Adrenal gland (tissue), 5 donors: ENCODE measurements around the gene RAD52.
A peak's percentile ranks its signal among the peaks of the same experiment; 100 is the strongest.

Source experiments
- CTCF ChIP-seq, 6 experiments: fragments of 450-650 bp in 4 of 6; fragments of 200-600 bp in 2 of 6; sonication (generic) in 1 of 6; IDR thresholded peaks; 1 replicate in 5 of 6; 2 replicates in 1 of 6; pipeline versions ENCODE4 v1.5.1 to v1.8.0; 2016 to 2021; ENCODE audit warnings: antibody characterized with exemption in 6 of 6, mild to moderate bottlenecking in 2 of 6, moderate library complexity in 1 of 6
- POLR2A ChIP-seq, 2 donors: fragments of 450-650 bp; IDR thresholded peaks; one replicate each; pipeline ENCODE4 v1.6.1; 2017; ENCODE audit warnings: antibody characterized with exemption in 2 of 2, mild to moderate bottlenecking in 2 of 2, moderate library complexity in 1 of 2
- donor health status: DM: no; HTN: no; CAD: no.

DNA sequence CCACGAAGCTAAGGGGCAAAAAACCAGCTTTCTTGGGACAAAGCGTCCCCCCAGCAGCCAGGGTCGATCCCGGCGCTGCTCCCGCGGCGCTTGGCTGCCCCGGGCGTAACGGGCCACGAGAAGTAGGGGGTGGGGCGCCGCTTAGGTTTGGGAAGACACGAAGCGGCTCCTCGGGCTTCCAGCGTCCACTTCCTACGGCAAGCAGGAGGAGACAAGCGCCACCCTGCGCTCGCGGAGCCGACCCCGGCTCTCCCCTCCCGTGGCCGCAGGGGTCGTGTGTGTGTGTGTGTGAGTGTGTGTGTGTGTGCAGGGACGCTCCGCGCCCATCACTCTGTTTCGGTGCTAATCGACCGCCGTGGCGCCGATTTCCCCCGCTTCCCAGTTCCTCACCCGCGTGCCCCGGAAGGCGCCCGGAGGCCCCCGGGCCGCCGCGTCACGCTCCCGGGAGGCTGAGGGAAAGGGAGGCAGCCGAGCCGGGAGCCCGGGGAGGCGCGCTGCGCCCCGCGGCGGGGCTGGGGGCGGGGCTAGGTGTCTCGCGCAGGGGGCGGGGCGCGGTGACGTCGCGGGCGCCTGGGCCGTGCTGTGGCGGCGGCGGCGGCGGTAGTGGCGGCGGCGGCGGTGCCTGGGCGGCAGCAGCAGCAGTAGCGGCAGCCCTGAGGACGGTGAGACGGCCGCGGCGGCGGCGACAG lies 41.3 kb upstream of the RAD52 start, which contains the start of gene ERC1:
- peak in 2 of 6 experiments; percentile 6 to 12 for TF ChIP-seq CTCF (IDR thresholded peaks at IDR 0.05)
- peak; percentile 52 to 92 for TF ChIP-seq POLR2A (IDR thresholded peaks at IDR 0.05)
